BJ (cell line): ENCODE measurements around the gene USP6NL. TPM values are rescaled to one million over a fixed set of nuclear protein-coding genes. Genes with fewer than 3 reads are reported as not detected.

Experiments
- CTCF ChIA-PET: fragments of 350-600 bp; formaldehyde crosslinking; extraction: SDS; loops from one replicate; lab custom pipeline; 2021; ENCODE audit warnings: antibody characterized with exemption, inconsistent platforms; lab: Yijun Ruan, JAX
- POLR2A ChIA-PET: fragments of 300-600 bp; sonication (Branson Sonifier 250); formaldehyde crosslinking; extraction: SDS; loops from one replicate; lab custom pipeline; 2021; ENCODE audit warnings: antibody characterized with exemption; lab: Charles Lee
- DNase-seq: peaks from one replicate; pipeline ENCODE4 v3.0.0-alpha.2; 2011; ENCODE audit warnings: low read depth
- H3K27me3 ChIP-seq: 2 replicates; pipeline ENCODE4 v1.6.0; 2011; ENCODE audit warnings: low read length; ENCODE audit not compliant: control insufficient read depth, insufficient read depth
- H3K36me3 ChIP-seq: 2 replicates; pipeline ENCODE4 v1.5.1; 2011; ENCODE audit warnings: low read length; ENCODE audit not compliant: control insufficient read depth, insufficient read depth
- H3K4me3 ChIP-seq: 2 replicates; pipeline ENCODE4 v1.5.1; 2011; ENCODE audit warnings: low read depth, mild to moderate bottlenecking, control low read depth, low read length
- CTCF ChIP-seq: IDR thresholded peaks from 2 replicates; pipeline ENCODE4 v1.5.1; 2011; ENCODE audit warnings: low read depth, mild to moderate bottlenecking, control low read depth, inconsistent platforms, low read length, moderate library complexity; ENCODE audit not compliant: insufficient read depth
- polyA plus RNA-seq: library from polyadenylated mRNA; depleted of rRNA; stranded (reverse); fragments of >200 nt; gene quantifications from 2 replicates; pipeline ENCODE4 v1.2.3, GENCODE V29; 2011

Gene USP6NL
- polyA plus RNA-seq, 1 experiment = 7.7 TPM

- POLR2A ChIA-PET = no interaction called here
- no peaks in the 10 kb centered on the region for H3K27me3 ChIP-seq
- CTCF ChIA-PET = no interaction called here
- no peak for TF ChIP-seq CTCF
- H3K36me3 ChIP-seq = no peaks in the 10 kb centered on the region
- H3K4me3 ChIP-seq = no peak overlapping the region
- DNase-seq = no peak
These were observed 70.2 kb downstream of the USP6NL start for GRCh38 chr10:11541296-11541695.

- DNase-seq = no peak
- Histone ChIP-seq H3K4me3 (no peak overlapping the region), H3K27me3 (no peaks in the 10 kb centered on the region), H3K36me3 (no peaks in the 10 kb centered on the region)
- ChIA-PET POLR2A (no interaction called here), CTCF (no interaction called here)
- no peak for TF ChIP-seq CTCF
These were observed 72.1 kb downstream of the USP6NL start for GRCh38 chr10:11539191-11539868.

- no peak overlapping the region for H3K4me3 ChIP-seq
- TF ChIP-seq CTCF = no peak
- H3K36me3 ChIP-seq = no peaks in the 10 kb centered on the region
- ChIA-PET POLR2A (no interaction called here), CTCF (no interaction called here)
- no peak for DNase-seq
- no peaks in the 10 kb centered on the region for H3K27me3 ChIP-seq
These were observed 72.6 kb downstream of the USP6NL start for GRCh38 chr10:11538834-11539190.

- TF ChIP-seq CTCF = no peak
- DNase-seq = no peak
- H3K4me3 ChIP-seq = no peak overlapping the region
- CTCF ChIA-PET = no interaction called here
- POLR2A ChIA-PET = no interaction called here
- H3K36me3 ChIP-seq = no peaks in the 10 kb centered on the region
- H3K27me3 ChIP-seq = no peaks in the 10 kb centered on the region
These were observed 75.2 kb downstream of the USP6NL start for GRCh38 chr10:11536228-11536627.

GRCh38 chr10:11535346-11535959 lies 76.0 kb downstream of the USP6NL start:
- ChIA-PET POLR2A (no interaction called here), CTCF (interaction anchor here (1.1 to 1.6 kb wide), 2 partner anchors 12 to 20 kb away, joined by 3 read pairs; no protein-coding TSS in a partner anchor)
- TF ChIP-seq CTCF = no peak

More at GRCh38 chr10:11535346-11535959, 76.0 kb downstream of the USP6NL start:
- DNase-seq = no peak
- H3K27me3 ChIP-seq = no peaks in the 10 kb centered on the region
- H3K36me3 ChIP-seq = no peaks in the 10 kb centered on the region
- no peak overlapping the region for H3K4me3 ChIP-seq
